C4-2B (cell line): ENCODE data around the gene ADAT3.

Experiments used
- H3K27ac ChIP-seq: fragments of 450-650 bp; 2 replicates; pipeline ENCODE4 v1.5.1; 2017
- CTCF ChIP-seq: fragments of 450-650 bp; conservative IDR thresholded peaks from 2 replicates; pipeline ENCODE4 v1.5.1; 2017; ENCODE audit warnings: mild to moderate bottlenecking
- ZFX ChIP-seq: fragments of 450-650 bp; IDR thresholded peaks from 2 replicates; pipeline ENCODE4 v1.6.1; 2017

Gene ADAT3

GRCh38 chr19:1957562-1958248 lies 52.5 kb downstream of the ADAT3 start:
- TF ChIP-seq ZFX (no peak), CTCF (no peak)
- H3K27ac ChIP-seq, result no peak overlapping the region

- TF ChIP-seq CTCF, result no peak
- TF ChIP-seq ZFX, result no peak
- H3K27ac ChIP-seq, result no peak overlapping the region
These were observed 54.9 kb downstream of the ADAT3 start for GRCh38 chr19:1959928-1960589.

- TF ChIP-seq ZFX, result no peak
- TF ChIP-seq CTCF, result no peak
- no peak overlapping the region for H3K27ac ChIP-seq
These were observed 56.0 kb downstream of the ADAT3 start for GRCh38 chr19:1961000-1961883.

- H3K27ac ChIP-seq, result no peak overlapping the region
These were observed 57.5 kb downstream of the ADAT3 start for GRCh38 chr19:1962674-1963073.

More at GRCh38 chr19:1962674-1963073, 57.5 kb downstream of the ADAT3 start:
- TF ChIP-seq CTCF (no peak), ZFX (no peak)
